Measurements from ENCODE around the gene KIAA0232.
A peak's percentile ranks its signal among the peaks of the same experiment; 100 is the strongest.
"Not testable (repeated sequence)": the region's sequence is repeated elsewhere in the genome, so short reads cannot be mapped to it uniquely, and the experiment has no call there.

Gene KIAA0232

GRCh38 chr4:6773616-6774540 lies 8.6 kb upstream of the KIAA0232 start:
- no peak for DNase-seq (ENCODE audit: low read depth in 2 of 2)

- no peak for DNase-seq (ENCODE audit: low read depth in 2 of 2)
These were observed 6.8 kb upstream of the KIAA0232 start for GRCh38 chr4:6775746-6776145.

GRCh38 chr4:6776920-6777635 lies 5.4 kb upstream of the KIAA0232 start:
- DNase-seq (ENCODE audit: low read depth in 2 of 2) = no peak

GRCh38 chr4:6777636-6778281 lies 4.8 kb upstream of the KIAA0232 start:
- DNase-seq (ENCODE audit: low read depth in 2 of 2) = no peak

- no peak for DNase-seq (ENCODE audit: low read depth in 2 of 2)
These were observed 4.1 kb upstream of the KIAA0232 start for GRCh38 chr4:6778435-6778834.

- no peak for DNase-seq (ENCODE audit: low read depth in 2 of 2)
These were observed 2.6 kb upstream of the KIAA0232 start for GRCh38 chr4:6779667-6780565.

- DNase-seq (ENCODE audit: low read depth in 2 of 2) = no peak
These were observed 1.4 kb upstream of the KIAA0232 start for GRCh38 chr4:6781113-6781512.

- DNase-seq (ENCODE audit: low read depth in 2 of 2) = no peak
These were observed 966 bp upstream of the KIAA0232 start for GRCh38 chr4:6781561-6781960.

- no peak for DNase-seq (ENCODE audit: low read depth in 2 of 2)
These were observed 251 bp downstream of the KIAA0232 start for GRCh38 chr4:6782846-6783110.

GRCh38 chr4:6783111-6783981 lies 819 bp downstream of the KIAA0232 start:
- DNase-seq (ENCODE audit: low read depth in 2 of 2) = peak; percentile 73 to 86

GRCh38 chr4:6785572-6785925 lies 3.0 kb downstream of the KIAA0232 start:
- DNase-seq (ENCODE audit: low read depth in 2 of 2) = no peak

GRCh38 chr4:6788123-6788522 lies 5.6 kb downstream of the KIAA0232 start:
- no peak for DNase-seq (ENCODE audit: low read depth in 2 of 2)

GRCh38 chr4:6791245-6791644 lies 8.7 kb downstream of the KIAA0232 start:
- DNase-seq (ENCODE audit: low read depth in 2 of 2) = not testable (repeated sequence)

GRCh38 chr4:6791796-6792195 lies 9.3 kb downstream of the KIAA0232 start:
- DNase-seq (ENCODE audit: low read depth in 2 of 2) = not testable (repeated sequence)

- DNase-seq (ENCODE audit: low read depth in 2 of 2) = no peak
These were observed 11.7 kb downstream of the KIAA0232 start for GRCh38 chr4:6794189-6794588.

- DNase-seq (ENCODE audit: low read depth in 2 of 2) = no peak
These were observed 13.3 kb downstream of the KIAA0232 start for GRCh38 chr4:6795821-6796220.

- DNase-seq (ENCODE audit: low read depth in 2 of 2) = not testable (repeated sequence)
These were observed 14.8 kb downstream of the KIAA0232 start for GRCh38 chr4:6797368-6797767.

GRCh38 chr4:6799091-6799490 lies 16.6 kb downstream of the KIAA0232 start:
- DNase-seq (ENCODE audit: low read depth in 2 of 2) = no peak

- no peak for DNase-seq (ENCODE audit: low read depth in 2 of 2)
These were observed 19.5 kb downstream of the KIAA0232 start for GRCh38 chr4:6802025-6802424.

GRCh38 chr4:6802626-6803025 lies 20.1 kb downstream of the KIAA0232 start:
- DNase-seq (ENCODE audit: low read depth in 2 of 2) = no peak

- DNase-seq (ENCODE audit: low read depth in 2 of 2) = no peak
These were observed 20.7 kb downstream of the KIAA0232 start for GRCh38 chr4:6803246-6803645.
